Endodermal cell (in vitro differentiated cells): ENCODE measurements around the gene PCDH10. TPM values are rescaled to one million over a fixed set of nuclear protein-coding genes. Genes with fewer than 3 reads are reported as not detected.
A peak's percentile ranks its signal among the peaks of the same experiment; 100 is the strongest.

Experiments used
- DNase-seq: peaks from one replicate; pipeline ENCODE4 v3.0.0-alpha.2; 2017
- H3K27ac ChIP-seq: 2 replicates; pipeline ENCODE4 v1.5.1; 2013; ENCODE audit warnings: mild to moderate bottlenecking, low read depth, low read length, moderate library complexity
- H3K27me3 ChIP-seq: 2 replicates; pipeline ENCODE4 v1.6.1; 2013; ENCODE audit warnings: mild to moderate bottlenecking, low read length, moderate library complexity; ENCODE audit not compliant: insufficient read depth, control insufficient read depth, poor library complexity, severe bottlenecking
- H3K36me3 ChIP-seq: 2 replicates; pipeline ENCODE4 v1.7.0; 2013; ENCODE audit warnings: mild to moderate bottlenecking, low read length, moderate library complexity; ENCODE audit not compliant: control insufficient read depth, insufficient read depth
- H3K4me1 ChIP-seq: one replicate; pipeline ENCODE4 v1.7.0; 2013; ENCODE audit warnings: low read length; ENCODE audit not compliant: control insufficient read depth, insufficient read depth
- H3K4me3 ChIP-seq: 2 replicates; pipeline ENCODE4 v1.5.1; 2013; ENCODE audit warnings: mild to moderate bottlenecking, low read length, moderate library complexity
- H3K9ac ChIP-seq: 2 replicates; pipeline ENCODE4 v1.6.1; 2013; ENCODE audit warnings: mild to moderate bottlenecking, low read length, moderate library complexity; ENCODE audit not compliant: poor library complexity, severe bottlenecking; ENCODE audit errors: extremely low read depth
- H3K9me3 ChIP-seq: 2 replicates; pipeline ENCODE4 v1.6.1; 2013; ENCODE audit warnings: mild to moderate bottlenecking, low read length, moderate library complexity; ENCODE audit not compliant: control insufficient read depth
- H3K27ac Mint-ChIP-seq: 2 replicates; pipeline ENCODE4 v1.8.0; 2020; ENCODE audit warnings: mixed read lengths
- H3K27me3 Mint-ChIP-seq: 2 replicates; pipeline ENCODE4 v1.8.0; 2021; ENCODE audit warnings: mild to moderate bottlenecking, mixed read lengths; ENCODE audit not compliant: insufficient read depth
- H3K36me3 Mint-ChIP-seq: 2 replicates; pipeline ENCODE4 v1.8.0; 2020; ENCODE audit warnings: low read depth, mixed read lengths
- H3K4me1 Mint-ChIP-seq: 2 replicates; pipeline ENCODE4 v1.8.0; 2020; ENCODE audit warnings: mixed read lengths
- H3K4me3 Mint-ChIP-seq: 2 replicates; pipeline ENCODE4 v1.8.0; 2020; ENCODE audit warnings: mild to moderate bottlenecking, moderate library complexity, mixed read lengths
- H3K9me3 Mint-ChIP-seq: 2 replicates; pipeline ENCODE4 v1.8.0; 2020; ENCODE audit warnings: mild to moderate bottlenecking, mixed read lengths
- CTCF ChIP-seq: fragments of 200-600 bp; sonication (generic); conservative IDR thresholded peaks from 2 replicates; pipeline ENCODE4 v1.5.0; 2021; ENCODE audit warnings: antibody characterized with exemption, mild to moderate bottlenecking
- WGBS, 2 experiments: methylation state at CpG; one replicate each; pipeline versions ENCODE4 v1.1.5 to v1.1.7; 2013; ENCODE audit warnings: missing lambda C conversion rate in 2 of 2, mixed read lengths in 1 of 2; ENCODE audit not compliant: insufficient coverage in 1 of 2, insufficient read length in 1 of 2; 5-methylcytosine and 5-hydroxymethylcytosine counted together
- long read RNA-seq, 4 experiments: library from polyadenylated mRNA in 2 of 4; library from RNA in 1 of 4; library from capped mRNA in 1 of 4; stranded (forward) in 3 of 4; unstranded in 1 of 4; transcript quantifications; one replicate each; pipeline ENCODE4 v2.0.0, GENCODE V29; 2020 to 2021; ENCODE audit warnings: inconsistent platforms in 1 of 4
- polyA plus RNA-seq, 2 experiments: library from polyadenylated mRNA; stranded (reverse); fragments of 50-300 nt; gene quantifications; one replicate each; pipeline ENCODE4 v1.2.3, GENCODE V29; 2013
- total RNA-seq, 2 donors: library from RNA; stranded (reverse); fragmentation: NEBNext Ultra II Directional in 1 of 2; extraction: Animal tissue kit (Norgen Biotek cat#: 25700) in 1 of 2; gene quantifications; 2 replicates in 1 of 2; 3 replicates in 1 of 2; pipeline ENCODE4 v1.2.1, GENCODE V29; 2021

The PCDH10 gene, protein sequence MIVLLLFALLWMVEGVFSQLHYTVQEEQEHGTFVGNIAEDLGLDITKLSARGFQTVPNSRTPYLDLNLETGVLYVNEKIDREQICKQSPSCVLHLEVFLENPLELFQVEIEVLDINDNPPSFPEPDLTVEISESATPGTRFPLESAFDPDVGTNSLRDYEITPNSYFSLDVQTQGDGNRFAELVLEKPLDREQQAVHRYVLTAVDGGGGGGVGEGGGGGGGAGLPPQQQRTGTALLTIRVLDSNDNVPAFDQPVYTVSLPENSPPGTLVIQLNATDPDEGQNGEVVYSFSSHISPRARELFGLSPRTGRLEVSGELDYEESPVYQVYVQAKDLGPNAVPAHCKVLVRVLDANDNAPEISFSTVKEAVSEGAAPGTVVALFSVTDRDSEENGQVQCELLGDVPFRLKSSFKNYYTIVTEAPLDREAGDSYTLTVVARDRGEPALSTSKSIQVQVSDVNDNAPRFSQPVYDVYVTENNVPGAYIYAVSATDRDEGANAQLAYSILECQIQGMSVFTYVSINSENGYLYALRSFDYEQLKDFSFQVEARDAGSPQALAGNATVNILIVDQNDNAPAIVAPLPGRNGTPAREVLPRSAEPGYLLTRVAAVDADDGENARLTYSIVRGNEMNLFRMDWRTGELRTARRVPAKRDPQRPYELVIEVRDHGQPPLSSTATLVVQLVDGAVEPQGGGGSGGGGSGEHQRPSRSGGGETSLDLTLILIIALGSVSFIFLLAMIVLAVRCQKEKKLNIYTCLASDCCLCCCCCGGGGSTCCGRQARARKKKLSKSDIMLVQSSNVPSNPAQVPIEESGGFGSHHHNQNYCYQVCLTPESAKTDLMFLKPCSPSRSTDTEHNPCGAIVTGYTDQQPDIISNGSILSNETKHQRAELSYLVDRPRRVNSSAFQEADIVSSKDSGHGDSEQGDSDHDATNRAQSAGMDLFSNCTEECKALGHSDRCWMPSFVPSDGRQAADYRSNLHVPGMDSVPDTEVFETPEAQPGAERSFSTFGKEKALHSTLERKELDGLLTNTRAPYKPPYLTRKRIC
- total RNA-seq, result 100 to 1,000 TPM; 111 to 139 TPM
- polyA plus RNA-seq (2013, experiment 1 of 2), result 23.0 TPM
- polyA plus RNA-seq (2013, experiment 2 of 2), result 23.3 TPM
- long read RNA-seq, experiment 1, full-length matches to known transcripts, result 32 of 65 reads
- long read RNA-seq, experiment 1, partial matches to known transcripts, result 14 of 65 reads
- long read RNA-seq, experiment 1, other reads (novel, unspliced or antisense), result 19 of 65 reads
- long read RNA-seq, experiment 2, full-length matches to known transcripts, result 108 of 130 reads
- long read RNA-seq, experiment 2, partial matches to known transcripts, result 12 of 130 reads
- long read RNA-seq, experiment 2, other reads (novel, unspliced or antisense), result 10 of 130 reads
- long read RNA-seq, experiment 3, full-length matches to known transcripts, result 67 of 88 reads
- long read RNA-seq, experiment 3, partial matches to known transcripts, result 10 of 88 reads
- long read RNA-seq, experiment 3, other reads (novel, unspliced or antisense), result 11 of 88 reads
- long read RNA-seq, experiment 4, full-length matches to known transcripts, result 4 of 26 reads
- long read RNA-seq, experiment 4, partial matches to known transcripts, result 3 of 26 reads
- long read RNA-seq, experiment 4, other reads (novel, unspliced or antisense), result 19 of 26 reads

DNA sequence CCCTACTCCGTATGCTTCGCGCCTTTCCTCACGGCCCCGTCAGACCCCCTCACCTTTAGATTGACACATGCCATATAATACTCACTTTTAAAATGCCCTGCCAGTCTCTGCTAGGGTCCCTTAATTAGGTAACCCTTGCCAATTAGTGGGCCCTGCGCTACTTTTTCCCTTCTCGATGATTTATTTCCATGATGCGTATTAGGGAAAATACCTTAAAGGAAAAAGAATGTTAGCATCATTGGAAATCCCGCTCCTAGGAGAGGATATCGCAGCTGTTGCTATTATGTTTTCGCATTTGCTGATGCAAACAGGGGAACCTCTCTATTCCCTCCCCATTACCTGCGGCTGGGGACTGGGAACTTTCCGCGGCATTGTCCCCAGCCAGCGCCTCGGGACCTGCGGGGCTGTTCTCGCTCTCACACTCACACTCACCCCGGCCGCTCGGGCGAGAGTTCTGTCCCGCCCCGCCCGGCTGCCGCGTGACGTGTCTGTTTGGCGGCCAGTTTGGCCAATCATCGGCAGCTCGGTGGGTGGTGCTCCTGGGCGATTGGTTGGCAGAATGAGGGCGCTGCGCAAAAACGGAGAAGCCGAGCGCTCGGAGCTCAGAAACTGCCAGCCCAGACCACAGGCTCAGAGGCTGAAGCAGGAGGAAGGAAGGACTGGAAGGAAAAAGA lies at the start of gene PCDH10:
Gene PCDH10, plus strand, starts transcription at position 605 of the 674 bp plus-strand sequence. CDS start 847 bp downstream, outside the sequence.
- peak within 1 kb of the TSS; percentile 92 for H3K27ac Mint-ChIP-seq
- H3K9ac ChIP-seq, result peak within 1 kb of the TSS; percentile 73

GRCh38 chr4:133102043-133102442 lies 47.1 kb upstream of the PCDH10 start:
- Mint-ChIP-seq H3K9me3 (no peaks in the 10 kb centered on the region), H3K27ac (no peak overlapping the region), H3K27me3 (no peaks in the 10 kb centered on the region), H3K36me3 (peaks cover 2% of the 10 kb centered on the region), H3K4me3 (no peak overlapping the region), H3K4me1 (peaks cover 2% of the 10 kb centered on the region)
- H3K4me3 ChIP-seq, result no peak overlapping the region
- no peaks in the 10 kb centered on the region for H3K9me3 ChIP-seq
- 89 to 90% methylated on average over 4 to 6 of the region's 6 CpGs for WGBS, 2 experiments
- no peak for TF ChIP-seq CTCF
- no peaks in the 10 kb centered on the region for H3K36me3 ChIP-seq
- H3K27me3 ChIP-seq, result no peaks in the 10 kb centered on the region
- H3K4me1 ChIP-seq, result no peaks in the 10 kb centered on the region
- no peak overlapping the region for H3K27ac ChIP-seq
- H3K9ac ChIP-seq, result no peak overlapping the region
- DNase-seq, result no peak

More for the DNA sequence above, at the start of gene PCDH10:
- H3K4me3 ChIP-seq, result peak within 1 kb of the TSS; percentile 98
- H3K27me3 Mint-ChIP-seq, result peaks cover 13% of the 10 kb centered on the region
- H3K4me3 Mint-ChIP-seq, result peak within 1 kb of the TSS; percentile 97
- H3K4me1 Mint-ChIP-seq, result peaks cover 20% of the 10 kb centered on the region
- WGBS, 2 experiments, result 0 to 1% methylated on average over 13 to 38 of the region's 38 CpGs
- no peak for TF ChIP-seq CTCF
- no peaks in the 10 kb centered on the region for H3K9me3 ChIP-seq
- peak; percentile 99 for DNase-seq
- peaks cover 8% of the 10 kb centered on the region for H3K36me3 Mint-ChIP-seq
- no peak within 1 kb of the TSS for H3K27ac ChIP-seq
- H3K4me1 ChIP-seq, result no peaks in the 10 kb centered on the region
- no peaks in the 10 kb centered on the region for H3K9me3 Mint-ChIP-seq
- peaks cover 5% of the 10 kb centered on the region for H3K36me3 ChIP-seq
- H3K27me3 ChIP-seq, result peaks cover 6% of the 10 kb centered on the region
